Caco-2 (cell line): ENCODE measurements around the gene WDR45B. TPM values are rescaled to one million over a fixed set of nuclear protein-coding genes. Genes with fewer than 3 reads are reported as not detected.

Experiments used
- BruUV-seq: library from RNA; stranded (reverse); fragments of 400-500 nt; replicated peaks from 2 replicates; lab custom pipeline; 2021; lab: Mats Ljungman, UMichigan
- CTCF ChIA-PET: fragments of 300-600 bp; sonication (Branson Sonifier 250); formaldehyde crosslinking; loops from one replicate; lab custom pipeline; 2022; ENCODE audit warnings: antibody characterized with exemption; lab: Charles Lee
- POLR2A ChIA-PET: fragments of 300-600 bp; sonication (Branson Sonifier 250); formaldehyde crosslinking; loops from one replicate; lab custom pipeline; 2022; ENCODE audit warnings: antibody characterized with exemption; lab: Charles Lee
- DNase-seq, 2 experiments: peaks; one replicate each; pipeline versions ENCODE4 v3.0.0 to v3.0.0-alpha.2; 2020 to 2022
- H3K27me3 ChIP-seq: replicated peaks from 2 replicates; pipeline ENCODE4 v1.6.0; 2011; ENCODE audit warnings: low read length; ENCODE audit not compliant: control insufficient read depth, insufficient read depth
- H3K36me3 ChIP-seq: 2 replicates; pipeline ENCODE4 v1.5.1; 2011; ENCODE audit warnings: low read length; ENCODE audit not compliant: control insufficient read depth, insufficient read depth
- H3K4me1 ChIP-seq: fragments of 250-450 bp; sonication (Bioruptor Pico); 2 replicates; pipeline ENCODE4 v1.5.1; 2020; ENCODE audit warnings: mild to moderate bottlenecking
- H3K4me3 ChIP-seq: 2 replicates; pipeline ENCODE4 v1.5.1; 2011; ENCODE audit warnings: low read depth, mild to moderate bottlenecking, control low read depth, low read length
- H3K9me3 ChIP-seq: fragments of 250-450 bp; sonication (Bioruptor Pico); 2 replicates; pipeline ENCODE4 v1.5.1; 2020; ENCODE audit warnings: mild to moderate bottlenecking, moderate library complexity
- H3K27ac Mint-ChIP-seq: one replicate; pipeline ENCODE4 v1.8.0; 2022; ENCODE audit warnings: mixed read lengths; ENCODE audit not compliant: unreplicated experiment
- H3K27me3 Mint-ChIP-seq: one replicate; pipeline ENCODE4 v1.8.0; 2022; ENCODE audit warnings: mixed read lengths; ENCODE audit not compliant: insufficient read depth, unreplicated experiment
- H3K36me3 Mint-ChIP-seq: one replicate; pipeline ENCODE4 v1.8.0; 2022; ENCODE audit warnings: mild to moderate bottlenecking, mixed read lengths; ENCODE audit not compliant: insufficient read depth, unreplicated experiment
- H3K4me1 Mint-ChIP-seq: one replicate; pipeline ENCODE4 v1.8.0; 2022; ENCODE audit warnings: low read depth, mixed read lengths; ENCODE audit not compliant: unreplicated experiment
- H3K4me3 Mint-ChIP-seq: one replicate; pipeline ENCODE4 v1.8.0; 2022; ENCODE audit warnings: mild to moderate bottlenecking, moderate library complexity, mixed read lengths; ENCODE audit not compliant: unreplicated experiment
- H3K9me3 Mint-ChIP-seq: one replicate; pipeline ENCODE4 v1.8.0; 2022; ENCODE audit warnings: mixed read lengths; ENCODE audit not compliant: unreplicated experiment
- CTCF ChIP-seq, 2 experiments: fragments of 200-600 bp in 1 of 2; IDR thresholded peaks; 1 replicate in 1 of 2; 2 replicates in 1 of 2; pipeline versions ENCODE4 v1.5.1 to v1.8.0; 2011 to 2022; ENCODE audit warnings: antibody characterized with exemption in 1 of 2, control low read depth in 1 of 2, inconsistent platforms in 1 of 2, low read depth in 1 of 2, low read length in 1 of 2, mild to moderate bottlenecking in 1 of 2, moderate library complexity in 1 of 2; ENCODE audit not compliant: insufficient read depth in 1 of 2, severe bottlenecking in 1 of 2, unreplicated experiment in 1 of 2
- intact Hi-C: fragments of 100-400 bp; cut with micrococcal nuclease; formaldehyde crosslinking; loops from one replicate; pipeline ENCODE4 v1.10.0; 2022; ENCODE audit not compliant: unreplicated experiment
- total RNA-seq: library from RNA; stranded (reverse); gene quantifications from 2 replicates; pipeline ENCODE4 v1.2.3, GENCODE V29; 2022

Gene WDR45B
- total RNA-seq, 1 experiment from 2014 or later, result 106 TPM

- Mint-ChIP-seq H3K4me3 (no peak overlapping the region), H3K9me3 (peaks cover 12% of the 10 kb centered on the region), H3K4me1 (no peaks in the 10 kb centered on the region), H3K27ac (no peak overlapping the region), H3K36me3 (peaks cover 8% of the 10 kb centered on the region), H3K27me3 (no peaks in the 10 kb centered on the region)
- DNase-seq, result no peak
- intact Hi-C loops, result no loop called here
- Histone ChIP-seq H3K27me3 (no peaks in the 10 kb centered on the region), H3K9me3 (peaks cover 8% of the 10 kb centered on the region), H3K36me3 (no peaks in the 10 kb centered on the region), H3K4me3 (no peak overlapping the region), H3K4me1 (peaks cover 4% of the 10 kb centered on the region; the same call in 1 of the 2 replicates)
- ChIA-PET CTCF (interaction anchor here (0.6 kb wide), 1 partner anchor 67 kb away, joined by 3 read pairs; no protein-coding TSS in a partner anchor), POLR2A (no interaction called here)
- no peak for TF ChIP-seq CTCF (IDR thresholded peaks at IDR 0.05; ENCODE audit: insufficient read depth in 1 of 2, low read depth in 1 of 2, low read length in 1 of 2, severe bottlenecking in 1 of 2, unreplicated experiment in 1 of 2)
- BruUV-seq, result no TSS peak
These were observed 48.0 kb upstream of the WDR45B start for GRCh38 chr17:82696259-82696658.

GRCh38 chr17:82694647-82695046, 46.4 kb upstream of the WDR45B start:
- Histone ChIP-seq H3K27me3 (no peaks in the 10 kb centered on the region), H3K4me3 (no peak overlapping the region), H3K36me3 (no peaks in the 10 kb centered on the region), H3K4me1 (peaks cover 4% of the 10 kb centered on the region; the same call in 1 of the 2 replicates), H3K9me3 (peaks cover 8% of the 10 kb centered on the region)
- no peak for DNase-seq
- Mint-ChIP-seq H3K4me3 (no peak overlapping the region), H3K27me3 (no peaks in the 10 kb centered on the region), H3K36me3 (peaks cover 8% of the 10 kb centered on the region), H3K4me1 (no peaks in the 10 kb centered on the region), H3K9me3 (peaks cover 12% of the 10 kb centered on the region), H3K27ac (no peak overlapping the region)
- BruUV-seq, result no TSS peak
- POLR2A ChIA-PET, result no interaction called here
- intact Hi-C loops, result no loop called here
- no peak for TF ChIP-seq CTCF (IDR thresholded peaks at IDR 0.05; ENCODE audit: insufficient read depth in 1 of 2, low read depth in 1 of 2, low read length in 1 of 2, severe bottlenecking in 1 of 2, unreplicated experiment in 1 of 2)
- CTCF ChIA-PET, result no interaction called here

GRCh38 chr17:82693168-82693867, 45.1 kb upstream of the WDR45B start:
- no peak for TF ChIP-seq CTCF (IDR thresholded peaks at IDR 0.05; ENCODE audit: insufficient read depth in 1 of 2, low read depth in 1 of 2, low read length in 1 of 2, severe bottlenecking in 1 of 2, unreplicated experiment in 1 of 2)
- Histone ChIP-seq H3K4me3 (no peak overlapping the region), H3K27me3 (no peaks in the 10 kb centered on the region), H3K4me1 (peaks cover 4% of the 10 kb centered on the region; the same call in 1 of the 2 replicates), H3K9me3 (peaks cover 8% of the 10 kb centered on the region), H3K36me3 (no peaks in the 10 kb centered on the region)
- Mint-ChIP-seq H3K4me1 (no peaks in the 10 kb centered on the region), H3K9me3 (peaks cover 12% of the 10 kb centered on the region), H3K36me3 (no peaks in the 10 kb centered on the region), H3K4me3 (no peak overlapping the region), H3K27ac (no peak overlapping the region), H3K27me3 (no peaks in the 10 kb centered on the region)
- ChIA-PET POLR2A (no interaction called here), CTCF (no interaction called here)
- BruUV-seq, result no TSS peak
- no peak for DNase-seq
- intact Hi-C loops, result no loop called here
